HepG2 (cell line): ENCODE measurements around the gene MID1. TPM values are rescaled to one million over a fixed set of nuclear protein-coding genes. Genes with fewer than 3 reads are reported as not detected.

Experiments used
- ATAC-seq: fragments of 200-7000 bp; cut with Tn5 transposase; 3 replicates; pipeline ENCODE4 v1.9.1; 2020; ENCODE audit warnings: mild to moderate bottlenecking, moderate library complexity
- BruUV-seq: library from RNA; stranded (reverse); fragments of 400-500 nt; replicated peaks from 2 replicates; lab custom pipeline; 2021; lab: Mats Ljungman, UMichigan
- CTCF ChIA-PET: fragments of 300-600 bp; formaldehyde crosslinking; extraction: SDS; loops from one replicate; lab custom pipeline; 2021; ENCODE audit warnings: low total read pairs, inconsistent platforms, low intra/inter-chr PET ratio; lab: Yijun Ruan, JAX
- POLR2A ChIA-PET: fragments of 350-600 bp; sonication (Branson Sonifier 250); formaldehyde crosslinking; loops from one replicate; lab custom pipeline; 2020; ENCODE audit warnings: antibody characterized with exemption, inconsistent platforms; lab: Yijun Ruan, JAX
- DNase-seq: peaks from one replicate; pipeline ENCODE4 v3.0.0-alpha.2; 2015; ENCODE audit warnings: low spot score
- FAIRE-seq: peaks from 3 replicates; lab custom pipeline; 2011; peaks lifted over from hg19 to GRCh38; lab: Jason Lieb, UNC
- H2AFZ ChIP-seq: one replicate; pipeline ENCODE4 v1.6.1; 2011; ENCODE audit warnings: low read length, inconsistent platforms
- H3K27ac ChIP-seq: fragments of 300-600 bp; 3 replicates; pipeline ENCODE4 v1.8.0; 2011; ENCODE audit warnings: mixed run types, mild to moderate bottlenecking, mixed read lengths, low read length, inconsistent platforms; ENCODE audit not compliant: insufficient read depth; ENCODE audit errors: extremely low read length
- H3K27me3 ChIP-seq, 2 experiments: fragments of 200-600 bp in 1 of 2; 2 replicates in 1 of 2; 3 replicates in 1 of 2; pipeline versions ENCODE4 v1.6.0 to v1.8.0; 2011; ENCODE audit warnings: low read length in 2 of 2, mild to moderate bottlenecking in 2 of 2, moderate library complexity in 2 of 2, inconsistent platforms in 1 of 2; ENCODE audit not compliant: insufficient read depth in 2 of 2, control insufficient read depth in 1 of 2
- H3K36me3 ChIP-seq, 2 experiments: fragments of 200-600 bp in 1 of 2; replicated peaks in 1 of 2; 2 replicates in 1 of 2; 3 replicates in 1 of 2; pipeline versions ENCODE4 v1.5.1 to v1.8.0; 2011; ENCODE audit warnings: low read length in 2 of 2, inconsistent platforms in 1 of 2; ENCODE audit not compliant: insufficient read depth in 2 of 2, control insufficient read depth in 1 of 2
- H3K4me1 ChIP-seq: 2 replicates; pipeline ENCODE4 v1.5.1; 2012; ENCODE audit warnings: low read length, inconsistent platforms; ENCODE audit not compliant: insufficient read depth
- H3K4me2 ChIP-seq: 2 replicates; pipeline ENCODE4 v1.6.0; 2011; ENCODE audit warnings: low read depth, low read length, inconsistent platforms
- H3K4me3 ChIP-seq, 3 experiments: fragments of 200-600 bp in 1 of 3; sonication (generic), shearing (Covaris generic) in 1 of 3; replicated peaks in 1 of 3; 2 replicates each; pipeline ENCODE4 v1.5.1; 2011 to 2016; ENCODE audit warnings: low read length in 3 of 3, inconsistent platforms in 2 of 3, low read depth in 2 of 3, mild to moderate bottlenecking in 2 of 3, control low read depth in 1 of 3, mixed read lengths in 1 of 3; ENCODE audit not compliant: insufficient read depth in 1 of 3
- H3K79me2 ChIP-seq: one replicate; pipeline ENCODE4 v1.6.1; 2011; ENCODE audit warnings: low read length, inconsistent platforms; ENCODE audit not compliant: insufficient read depth
- H3K9ac ChIP-seq: 2 replicates; pipeline ENCODE4 v1.6.0; 2011; ENCODE audit warnings: mild to moderate bottlenecking, low read depth, low read length, inconsistent platforms; ENCODE audit not compliant: insufficient read depth
- H3K9me3 ChIP-seq: 2 replicates; pipeline ENCODE4 v1.5.1; 2012; ENCODE audit warnings: mild to moderate bottlenecking, low read length
- H4K20me1 ChIP-seq: 2 replicates; pipeline ENCODE4 v1.6.0; 2011; ENCODE audit warnings: inconsistent platforms, mild to moderate bottlenecking, low read length, moderate library complexity; ENCODE audit not compliant: insufficient read depth
- AHDC1 ChIP-seq: sonication (generic); formaldehyde crosslinking; IDR thresholded peaks from 2 replicates; pipeline ENCODE4 v1.5.1; 2020; ENCODE audit warnings: mild to moderate bottlenecking, missing genetic modification reagents, borderline replicate concordance
- BCL3 ChIP-seq: sonication (generic); formaldehyde crosslinking; IDR thresholded peaks from 2 replicates; pipeline ENCODE4 v1.5.1; 2020; ENCODE audit warnings: mild to moderate bottlenecking, missing genetic modification reagents, moderate library complexity
- E2F1 ChIP-seq: sonication (generic); formaldehyde crosslinking; IDR thresholded peaks from 2 replicates; pipeline ENCODE4 v1.5.0; 2020; ENCODE audit warnings: missing genetic modification reagents
- KDM4B ChIP-seq: sonication (generic); formaldehyde crosslinking; IDR thresholded peaks from 2 replicates; pipeline ENCODE4 v1.4.0; 2020; ENCODE audit warnings: missing genetic modification reagents
- MBD4 ChIP-seq: IDR thresholded peaks from 2 replicates; pipeline ENCODE4 v1.6.1; 2012; ENCODE audit warnings: low read length, inconsistent platforms, borderline replicate concordance
- PATZ1 ChIP-seq: sonication (generic); formaldehyde crosslinking; IDR thresholded peaks from 2 replicates; pipeline ENCODE4 v1.4.0; 2020; ENCODE audit warnings: missing genetic modification reagents
- ZBTB43 ChIP-seq: sonication (generic); formaldehyde crosslinking; conservative IDR thresholded peaks from 2 replicates; pipeline ENCODE4 v1.4.0; 2020; ENCODE audit warnings: missing genetic modification reagents
- ZNF10 ChIP-seq: sonication (generic); formaldehyde crosslinking; IDR thresholded peaks from 2 replicates; pipeline ENCODE4 v1.4.0; 2020; ENCODE audit warnings: mild to moderate bottlenecking, low read depth, missing genetic modification reagents, borderline replicate concordance
- ZNF432 ChIP-seq: sonication (generic); formaldehyde crosslinking; IDR thresholded peaks from 2 replicates; pipeline ENCODE4 v1.5.0; 2020; ENCODE audit warnings: missing genetic modification reagents, mild to moderate bottlenecking, borderline replicate concordance
- ZNF619 ChIP-seq: sonication (generic); formaldehyde crosslinking; IDR thresholded peaks from 2 replicates; pipeline ENCODE4 v1.4.0; 2020; ENCODE audit warnings: mild to moderate bottlenecking, missing genetic modification reagents
- ZNF766 ChIP-seq: sonication (generic); formaldehyde crosslinking; IDR thresholded peaks from 2 replicates; pipeline ENCODE4 v1.5.0; 2020; ENCODE audit warnings: missing genetic modification reagents, borderline replicate concordance
- WGBS: methylation state at CpG from one replicate; pipeline ENCODE4 v1.1.6; 2017; ENCODE audit warnings: low lambda C conversion rate; 5-methylcytosine and 5-hydroxymethylcytosine counted together
- in situ Hi-C: cut with HindIII; loops from 2 replicates; pipeline ENCODE4 v1.10.0; 2017; ENCODE audit warnings: low pct_unique_long_range_greater_than_20kb; ENCODE audit not compliant: extremely low pct_ligation_motif_present
- intact Hi-C: fragments of 100-400 bp; cut with micrococcal nuclease; formaldehyde crosslinking; loops from one replicate; pipeline ENCODE4 v1.10.0; 2022; ENCODE audit not compliant: unreplicated experiment
- polyA plus RNA-seq, 8 experiments: library from polyadenylated mRNA; depleted of rRNA in 3 of 8; stranded (reverse) in 7 of 8; unstranded in 1 of 8; fragments of >200 nt; fragmentation: Illumina TruSeq in 4 of 8; extraction: Trizol in 4 of 8; gene quantifications; 2 replicates each; pipeline versions ENCODE4 v1.2.1 to v1.2.3, GENCODE V29; 2011 to 2016; ENCODE audit warnings: low read depth in 4 of 8, missing spikeins in 1 of 8, mixed read lengths in 1 of 8; ENCODE audit not compliant: insufficient read depth in 1 of 8
- total RNA-seq, 5 experiments: library from RNA; depleted of rRNA; stranded (reverse); fragments of >200 nt; fragmentation: Illumina TruSeq; extraction: Trizol; gene quantifications; 2 replicates each; pipeline ENCODE4 v1.2.3, GENCODE V29; 2016; ENCODE audit warnings: low read depth in 1 of 5

The MID1 gene
- total and polyA plus RNA-seq, 2 of the 13 experiments (the other 11 are each of a cell fraction or from before 2014, with no cell fraction given): 0.86 to 1.1 TPM

- no peak for TF ChIP-seq ZNF432
Observed at GRCh38 chrX:10607233-10607632, 13.2 kb downstream of the MID1 start (continued).

GRCh38 chrX:10603612-10604011 lies 16.8 kb downstream of the MID1 start:
- POLR2A ChIA-PET: no interaction called here
- intact Hi-C loops: no loop called here
- TF ChIP-seq MBD4 (no peak), KDM4B (CRISPR knock-in tag) (no peak), ZNF619 (CRISPR knock-in tag) (no peak), ZNF766 (CRISPR knock-in tag) (no peak), E2F1 (no peak), ZBTB43 (CRISPR knock-in tag) (no peak), AHDC1 (CRISPR knock-in tag) (no peak), ZNF10 (CRISPR knock-in tag) (no peak), BCL3 (CRISPR knock-in tag) (no peak), PATZ1 (no peak)

More at GRCh38 chrX:10603612-10604011, 16.8 kb downstream of the MID1 start:
- Histone ChIP-seq H3K36me3 (no peaks in the 10 kb centered on the region), H3K4me3 (no peak overlapping the region), H4K20me1 (no peaks in the 10 kb centered on the region), H3K9me3 (no peaks in the 10 kb centered on the region), H3K9ac (no peak overlapping the region), H3K4me2 (no peak overlapping the region), H3K4me1 (no peaks in the 10 kb centered on the region), H2AFZ (no peak overlapping the region), H3K27me3 (no peaks in the 10 kb centered on the region), H3K79me2 (no peaks in the 10 kb centered on the region), H3K27ac (no peak overlapping the region)
- no peak for ATAC-seq
- CTCF ChIA-PET: no interaction called here
- BruUV-seq: no TSS peak
- FAIRE-seq: no peak
- no CpG with 5 or more reads among the region's 3 CpGs for WGBS
- in situ Hi-C loops: no loop called here
- no peak for DNase-seq
